Adrenal gland (tissue), 12 donors: ENCODE data around the gene FRS2. TPM values are rescaled to one million over a fixed set of nuclear protein-coding genes. Genes with fewer than 3 reads are reported as not detected.

Experiments
- DNase-seq, 7 donors: peaks; one replicate each; pipeline ENCODE4 v3.0.0-alpha.2; 2019 to 2020
- H3K27ac ChIP-seq, 5 donors: fragments of 200-600 bp; sonication (generic) in 4 of 5; 1 replicate in 3 of 5; 2 replicates in 2 of 5; pipeline versions ENCODE4 v1.5.1 to v1.8.0; 2016 to 2020; ENCODE audit warnings: mild to moderate bottlenecking in 1 of 5
- H3K27me3 ChIP-seq: fragments of 200-600 bp; 2 replicates; pipeline ENCODE4 v1.8.0; 2021
- H3K36me3 ChIP-seq, 2 donors: fragments of 200-600 bp; replicated peaks in 1 of 2; 1 replicate in 1 of 2; 2 replicates in 1 of 2; pipeline versions ENCODE4 v1.5.1 to v1.8.0; 2018 to 2022
- H3K4me1 ChIP-seq, 2 donors: fragments of 200-600 bp; replicated peaks in 1 of 2; 1 replicate in 1 of 2; 2 replicates in 1 of 2; pipeline versions ENCODE4 v1.5.1 to v1.8.0; 2018 to 2021
- H3K4me3 ChIP-seq, 4 donors: fragments of 200-600 bp; sonication (generic) in 3 of 4; one replicate each; pipeline ENCODE4 v1.5.1; 2016 to 2018
- H3K9me3 ChIP-seq, 3 donors: fragments of 200-600 bp; sonication (generic) in 1 of 3; replicated peaks in 1 of 3; 1 replicate in 2 of 3; 2 replicates in 1 of 3; pipeline versions ENCODE4 v1.5.1 to v1.8.0; 2016 to 2021
- POLR2A ChIP-seq, 2 donors: fragments of 450-650 bp; IDR thresholded peaks; one replicate each; pipeline ENCODE4 v1.6.1; 2017; ENCODE audit warnings: antibody characterized with exemption in 2 of 2, mild to moderate bottlenecking in 2 of 2, moderate library complexity in 1 of 2
- WGBS, 4 donors: extraction: QIAGEN DNeasy Blood & Tissue Kit in 2 of 4; methylation state at CpG; one replicate each; pipeline versions ENCODE4 v1.1.5 to v1.1.7; 2013 to 2017; 5-methylcytosine and 5-hydroxymethylcytosine counted together
- intact Hi-C, 2 donors: fragments of 100-400 bp; cut with DNase I; formaldehyde crosslinking; loops; one replicate each; pipeline versions ENCODE4 v1.14.1 to v1.15.0; 2022 to 2023
- polyA plus RNA-seq, 3 donors: library from polyadenylated mRNA; stranded (reverse); fragments of 200-250 nt in 2 of 3; fragments of 350-450 nt in 1 of 3; fragmentation: Illumina TruSeq in 1 of 3; extraction: RNeasy Lipid Tissue Mini Kit (QIAGEN cat#74804) in 1 of 3; gene quantifications; one replicate each; pipeline ENCODE4 v1.2.3, GENCODE V29; 2013 to 2014
- total RNA-seq, 9 donors: library from RNA; depleted of rRNA in 4 of 9; stranded (reverse); fragments of >200 nt in 4 of 9; fragments of 120-200 nt in 1 of 9; fragmentation: NEBNext Ultra II Directional in 1 of 9; extraction: Animal tissue kit (Norgen Biotek cat#: 25700) in 1 of 9; gene quantifications; one replicate each; pipeline versions ENCODE4 v1.1.0 to v1.2.4, GENCODE V29; 2013 to 2023
- TF ChIP-seq, protein P1 (sequence below), 6 experiments: fragments of 450-650 bp in 4 of 6; fragments of 200-600 bp in 2 of 6; sonication (generic) in 1 of 6; IDR thresholded peaks; 1 replicate in 5 of 6; 2 replicates in 1 of 6; pipeline versions ENCODE4 v1.5.1 to v1.8.0; 2016 to 2021; ENCODE audit warnings: antibody characterized with exemption in 6 of 6, mild to moderate bottlenecking in 2 of 6, moderate library complexity in 1 of 6
- donor health status: healthy with polysubstance abuse.
- donor health status: Bipolar disorder and iron deficiency.
- donor health status: DM: yes; HTN: yes; CAD: no.
- donor health status: DM: no; HTN: no; CAD: no.
- donor health status: DM: no; HTN: no; CAD: no.
- donor health status: DM: yes; HTN: yes; CAD: no.

The FRS2 gene
- total and polyA plus RNA-seq, 12 donors, result 4.8 to 86.1 (median 45.1) TPM

DNA sequence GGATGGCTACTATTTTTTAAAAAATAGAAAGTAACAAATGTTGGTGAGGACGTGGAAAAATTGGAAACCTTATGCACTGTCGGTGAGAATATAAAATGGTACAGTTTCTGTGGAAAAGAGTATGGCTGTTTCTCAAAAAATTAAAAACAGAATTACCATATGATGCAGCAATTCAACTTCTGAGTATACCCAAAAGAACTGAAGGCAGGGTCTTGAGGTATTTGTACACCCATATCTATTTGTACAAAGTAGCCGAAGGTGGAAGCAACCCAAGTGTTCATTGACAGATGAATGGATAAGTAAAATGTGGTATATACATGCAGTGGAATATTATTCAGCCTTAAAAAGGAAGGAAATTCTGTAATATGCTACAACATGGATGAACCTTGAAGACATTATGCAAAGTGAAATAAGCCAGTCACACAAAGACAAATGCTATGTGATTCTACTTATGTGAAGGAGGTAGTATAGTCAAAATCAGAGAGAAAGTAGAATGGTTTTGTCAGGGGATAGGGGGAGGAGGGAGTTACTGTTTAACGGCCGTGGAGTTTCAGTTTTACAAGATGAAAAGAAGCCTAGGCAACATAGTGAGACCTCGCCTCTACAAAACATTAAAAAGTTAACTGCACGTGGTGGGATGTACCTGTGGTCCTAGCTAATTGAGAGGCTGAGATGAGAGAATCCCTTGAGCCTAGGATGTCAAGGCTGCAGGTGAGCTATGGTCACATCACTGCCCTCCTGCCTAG, 76.7 kb downstream of the FRS2 start:
- WGBS, 4 donors, result 90 to 96% (median 95%) methylated on average over 7 of the region's 7 CpGs
- intact Hi-C loops, result no loop called here
- no peak overlapping the region for H3K27ac ChIP-seq

DNA sequence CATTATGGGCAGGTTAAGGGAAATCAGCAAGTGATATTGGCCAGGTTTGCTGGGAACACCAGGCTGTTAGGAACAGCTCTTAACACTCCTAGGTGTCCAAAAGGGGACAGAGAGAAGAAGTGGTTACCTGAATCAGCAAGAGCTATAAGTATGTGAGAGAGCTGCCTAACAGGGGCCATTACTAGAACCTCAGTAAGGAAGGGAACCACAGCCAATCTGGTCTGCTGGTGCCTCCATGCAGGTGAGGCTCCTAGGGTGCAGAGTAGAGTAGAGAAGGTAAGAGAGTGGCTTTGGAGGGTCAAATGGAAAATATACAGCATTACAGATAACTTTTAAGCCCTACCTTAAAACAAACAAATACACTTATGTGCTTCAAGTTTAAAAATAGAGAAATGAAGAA, 78.5 kb downstream of the FRS2 start:
- intact Hi-C loops, result no loop called here
- no peak for DNase-seq
- no peaks in the 10 kb centered on the region for H3K27me3 ChIP-seq
- H3K9me3 ChIP-seq, result no peaks in the 10 kb centered on the region
- TF ChIP-seq, protein P1, sequence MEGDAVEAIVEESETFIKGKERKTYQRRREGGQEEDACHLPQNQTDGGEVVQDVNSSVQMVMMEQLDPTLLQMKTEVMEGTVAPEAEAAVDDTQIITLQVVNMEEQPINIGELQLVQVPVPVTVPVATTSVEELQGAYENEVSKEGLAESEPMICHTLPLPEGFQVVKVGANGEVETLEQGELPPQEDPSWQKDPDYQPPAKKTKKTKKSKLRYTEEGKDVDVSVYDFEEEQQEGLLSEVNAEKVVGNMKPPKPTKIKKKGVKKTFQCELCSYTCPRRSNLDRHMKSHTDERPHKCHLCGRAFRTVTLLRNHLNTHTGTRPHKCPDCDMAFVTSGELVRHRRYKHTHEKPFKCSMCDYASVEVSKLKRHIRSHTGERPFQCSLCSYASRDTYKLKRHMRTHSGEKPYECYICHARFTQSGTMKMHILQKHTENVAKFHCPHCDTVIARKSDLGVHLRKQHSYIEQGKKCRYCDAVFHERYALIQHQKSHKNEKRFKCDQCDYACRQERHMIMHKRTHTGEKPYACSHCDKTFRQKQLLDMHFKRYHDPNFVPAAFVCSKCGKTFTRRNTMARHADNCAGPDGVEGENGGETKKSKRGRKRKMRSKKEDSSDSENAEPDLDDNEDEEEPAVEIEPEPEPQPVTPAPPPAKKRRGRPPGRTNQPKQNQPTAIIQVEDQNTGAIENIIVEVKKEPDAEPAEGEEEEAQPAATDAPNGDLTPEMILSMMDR (IDR thresholded peaks at IDR 0.05), result no peak
- no peak for TF ChIP-seq POLR2A (IDR thresholded peaks at IDR 0.05)
- H3K4me3 ChIP-seq, result no peak overlapping the region
- no peak overlapping the region for H3K27ac ChIP-seq
- H3K36me3 ChIP-seq, result no peaks in the 10 kb centered on the region
- no peaks in the 10 kb centered on the region for H3K4me1 ChIP-seq

More for the DNA sequence above, 76.7 kb downstream of the FRS2 start:
- Histone ChIP-seq H3K4me3 (no peak overlapping the region), H3K36me3 (no peaks in the 10 kb centered on the region), H3K27me3 (no peaks in the 10 kb centered on the region), H3K4me1 (no peaks in the 10 kb centered on the region), H3K9me3 (peaks cover 0 to 4% (median 0%) of the 10 kb centered on the region in 3 donors)
- no peak for DNase-seq
- TF ChIP-seq, protein P1 (IDR thresholded peaks at IDR 0.05), result no peak
- TF ChIP-seq POLR2A (IDR thresholded peaks at IDR 0.05), result no peak

DNA sequence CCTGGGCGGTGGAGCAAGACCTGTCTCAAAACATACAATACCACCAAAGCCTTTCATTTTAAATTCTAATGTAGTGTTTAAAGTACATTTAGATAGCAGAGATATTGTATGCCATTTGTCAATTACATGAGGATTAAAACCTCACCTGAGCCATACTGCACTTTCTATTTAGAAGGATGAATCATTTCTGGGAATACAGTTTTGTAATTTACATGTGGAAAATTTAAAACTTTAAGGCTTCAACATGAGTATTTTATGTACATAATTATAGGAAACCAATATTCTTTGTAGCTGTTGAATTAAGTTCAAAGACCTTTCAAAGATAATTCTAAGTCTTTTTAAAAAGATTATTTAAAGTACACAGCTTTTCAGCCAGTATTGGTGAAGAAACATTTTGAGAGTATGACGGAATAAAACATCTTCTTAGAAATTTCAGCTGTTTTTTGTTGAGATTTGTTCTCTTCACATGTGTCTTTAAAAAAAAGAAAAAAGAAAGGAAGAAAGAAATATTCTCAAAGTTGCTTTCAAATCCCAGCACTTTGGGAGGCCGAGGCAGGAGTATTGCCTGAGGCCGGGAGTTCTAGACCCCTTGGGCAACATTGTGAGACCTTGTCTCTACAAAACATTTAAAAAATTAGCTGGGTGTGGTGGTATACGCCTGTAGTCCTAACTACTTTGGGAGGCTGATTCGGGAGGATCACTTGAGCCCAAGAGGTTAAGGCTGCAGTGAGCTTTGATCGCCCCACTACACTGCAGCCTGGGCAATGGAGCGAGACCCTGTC, 80.6 kb downstream of the FRS2 start:
- no peak for DNase-seq
- Histone ChIP-seq H3K36me3 (no peaks in the 10 kb centered on the region), H3K9me3 (no peaks in the 10 kb centered on the region), H3K27me3 (no peaks in the 10 kb centered on the region), H3K4me3 (no peak overlapping the region), H3K4me1 (peaks cover 0 to 5% of the 10 kb centered on the region in 2 donors), H3K27ac (no peak overlapping the region)
- 86 to 93% (median 90%) methylated on average over 8 of the region's 8 CpGs for WGBS, 4 donors
- TF ChIP-seq, protein P1 (IDR thresholded peaks at IDR 0.05), result no peak
- TF ChIP-seq POLR2A (IDR thresholded peaks at IDR 0.05), result no peak
- intact Hi-C loops, result no loop called here

DNA sequence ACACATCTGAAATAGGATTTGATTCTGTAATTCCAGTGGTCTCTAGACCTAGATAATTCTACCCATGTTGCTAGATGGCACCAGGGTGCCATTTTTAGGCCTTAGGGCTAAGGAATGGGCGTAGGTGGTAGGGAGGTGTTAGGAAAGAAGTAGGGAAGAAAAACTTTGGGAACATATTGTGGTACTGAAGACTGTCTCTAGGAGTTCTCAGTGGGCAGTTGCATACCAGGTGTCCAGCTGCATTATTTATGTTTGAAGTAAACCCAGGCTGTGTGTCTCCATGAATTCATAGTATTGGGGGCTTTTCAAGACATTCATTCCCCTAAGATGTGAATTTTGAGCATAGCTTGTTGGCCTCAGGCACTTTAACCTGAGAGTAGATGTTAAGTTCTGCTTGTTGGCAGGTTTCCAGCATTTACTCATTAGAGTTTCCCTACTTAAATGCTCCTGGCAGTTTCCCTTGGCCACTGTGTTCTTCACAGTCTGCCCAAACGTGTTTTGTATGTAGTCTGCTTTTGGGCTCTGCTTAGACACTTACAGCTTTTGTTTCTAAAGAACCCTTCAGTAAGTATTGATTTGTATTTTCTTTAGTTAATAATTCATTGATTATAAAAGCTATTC, 83.5 kb downstream of the FRS2 start:
- Histone ChIP-seq H3K4me3 (no peak overlapping the region), H3K36me3 (no peaks in the 10 kb centered on the region), H3K4me1 (peaks cover 0 to 13% of the 10 kb centered on the region in 2 donors), H3K27me3 (no peaks in the 10 kb centered on the region), H3K27ac (no peak overlapping the region), H3K9me3 (no peaks in the 10 kb centered on the region)
- 56 to 61% (median 59%) methylated on average over 2 of the region's 2 CpGs for WGBS, 4 donors
- intact Hi-C loops, result no loop called here
- TF ChIP-seq, protein P1 (IDR thresholded peaks at IDR 0.05), result no peak
- no peak for TF ChIP-seq POLR2A (IDR thresholded peaks at IDR 0.05)
- peak in 1 of 7 donors; percentile 20 for DNase-seq
